Smooth muscle cell (in vitro differentiated cells): ENCODE data around the gene TMEM63A. TPM values are rescaled to one million over a fixed set of nuclear protein-coding genes. Genes with fewer than 3 reads are reported as not detected.
"Not testable (repeated sequence)": the region's sequence is repeated elsewhere in the genome, so short reads cannot be mapped to it uniquely, and the experiment has no call there.

ENCODE experiments used
- DNase-seq: peaks from one replicate; lab custom pipeline; 2025; ENCODE audit not compliant: unreplicated experiment; lab: John Stamatoyannopoulos, UW
- H2AFZ ChIP-seq: fragments of 200-600 bp; sonication (generic); 2 replicates; pipeline ENCODE4 v1.6.0; 2016; ENCODE audit warnings: antibody characterized with exemption, low read depth, mild to moderate bottlenecking
- H3F3A ChIP-seq: fragments of 200-600 bp; sonication (generic); 2 replicates; pipeline ENCODE4 v1.6.0; 2017; ENCODE audit warnings: antibody characterized with exemption, low read depth
- H3K27ac ChIP-seq: fragments of 200-600 bp; sonication (generic); 2 replicates; pipeline ENCODE4 v1.5.1; 2016; ENCODE audit warnings: low read depth, mild to moderate bottlenecking
- H3K27me3 ChIP-seq: fragments of 200-600 bp; sonication (generic); 2 replicates; pipeline ENCODE4 v1.6.1; 2016; ENCODE audit warnings: low read depth, mild to moderate bottlenecking
- H3K36me3 ChIP-seq: fragments of 200-600 bp; sonication (generic); 2 replicates; pipeline ENCODE4 v1.5.1; 2016; ENCODE audit warnings: low read depth
- H3K4me1 ChIP-seq: fragments of 200-600 bp; sonication (generic); 2 replicates; pipeline ENCODE4 v1.5.1; 2016; ENCODE audit warnings: low read depth
- H3K4me2 ChIP-seq: fragments of 200-600 bp; sonication (generic); 2 replicates; pipeline ENCODE4 v1.6.0; 2016; ENCODE audit warnings: mild to moderate bottlenecking
- H3K4me3 ChIP-seq: fragments of 200-600 bp; sonication (generic); 2 replicates; pipeline ENCODE4 v1.5.1; 2016; ENCODE audit warnings: mild to moderate bottlenecking
- H3K79me2 ChIP-seq: fragments of 200-600 bp; sonication (generic); 2 replicates; pipeline ENCODE4 v1.6.0; 2016; ENCODE audit warnings: low read depth, mild to moderate bottlenecking
- H3K9ac ChIP-seq: fragments of 200-600 bp; sonication (generic); 2 replicates; pipeline ENCODE4 v1.6.0; 2016; ENCODE audit warnings: low read depth
- H3K9me3 ChIP-seq: fragments of 200-600 bp; sonication (generic); replicated peaks from 2 replicates; pipeline ENCODE4 v1.5.1; 2016; ENCODE audit warnings: low read depth
- H4K20me1 ChIP-seq: fragments of 200-600 bp; sonication (generic); 2 replicates; pipeline ENCODE4 v1.6.0; 2016; ENCODE audit warnings: low read depth
- CTCF ChIP-seq: fragments of 200-600 bp; sonication (generic); IDR thresholded peaks from 2 replicates; pipeline ENCODE4 v1.5.1; 2017; ENCODE audit warnings: borderline replicate concordance, mild to moderate bottlenecking, antibody characterized with exemption; ENCODE audit not compliant: insufficient read depth, poor library complexity, severe bottlenecking
- WGBS: methylation state at CpG from one replicate; pipeline ENCODE4 v1.1.7; 2016; ENCODE audit warnings: low lambda C conversion rate; 5-methylcytosine and 5-hydroxymethylcytosine counted together
- microRNA-seq: library from miRNA; unstranded; fragments of <30 nt; microRNA quantifications from one replicate; pipeline ENCODE4, GENCODE V29; 2016; ENCODE audit warnings: borderline number of aligned reads
- polyA plus RNA-seq: library from polyadenylated mRNA; unstranded; fragments of >200 nt; fragmentation: Nextera tagmentation; extraction: Ambion mirVana; gene quantifications from 2 replicates; pipeline ENCODE4 v1.2.1, GENCODE V29; 2016
- total RNA-seq: library from RNA; depleted of rRNA; stranded (reverse); fragments of >200 nt; gene quantifications from 2 replicates; pipeline ENCODE4 v1.2.3, GENCODE V29; 2014

The TMEM63A gene
- total and polyA plus RNA-seq, 2 experiments from 2014 or later = 10.9 to 12.0 TPM

DNA sequence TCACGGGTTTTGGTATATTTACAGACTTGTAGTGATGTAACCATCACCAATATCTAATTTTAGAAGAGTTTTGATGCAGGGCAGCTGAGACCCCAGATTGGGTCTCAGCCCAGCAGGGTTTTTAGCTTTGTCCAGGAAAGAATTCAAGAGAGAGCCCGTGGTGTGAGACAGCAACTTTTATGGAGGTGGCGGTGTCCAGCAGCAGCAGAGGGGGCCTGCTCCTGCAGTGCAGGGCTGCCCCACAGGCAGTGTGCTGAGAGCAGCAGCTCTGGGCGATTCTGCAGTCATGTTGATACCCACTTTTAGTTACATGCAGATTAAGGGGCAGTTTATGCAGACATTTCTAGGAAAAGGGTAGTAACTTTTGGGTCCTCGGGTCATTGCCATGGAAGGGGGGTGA lies 74.0 kb downstream of the TMEM63A start:
- DNase-seq = no peak
- WGBS = 83% methylated on average over 5 of the region's 5 CpGs
- Histone ChIP-seq H3K9ac (no peak overlapping the region), H3K27ac (no peak overlapping the region), H3K4me3 (no peak overlapping the region), H3K36me3 (no peaks in the 10 kb centered on the region), H3F3A (peaks cover 6% of the 10 kb centered on the region), H2AFZ (no peak overlapping the region), H3K79me2 (no peaks in the 10 kb centered on the region), H3K27me3 (no peaks in the 10 kb centered on the region), H3K4me1 (peaks cover 6% of the 10 kb centered on the region), H4K20me1 (peaks cover 19% of the 10 kb centered on the region), H3K9me3 (no peaks in the 10 kb centered on the region), H3K4me2 (no peak overlapping the region)
- no peak for TF ChIP-seq CTCF

DNA sequence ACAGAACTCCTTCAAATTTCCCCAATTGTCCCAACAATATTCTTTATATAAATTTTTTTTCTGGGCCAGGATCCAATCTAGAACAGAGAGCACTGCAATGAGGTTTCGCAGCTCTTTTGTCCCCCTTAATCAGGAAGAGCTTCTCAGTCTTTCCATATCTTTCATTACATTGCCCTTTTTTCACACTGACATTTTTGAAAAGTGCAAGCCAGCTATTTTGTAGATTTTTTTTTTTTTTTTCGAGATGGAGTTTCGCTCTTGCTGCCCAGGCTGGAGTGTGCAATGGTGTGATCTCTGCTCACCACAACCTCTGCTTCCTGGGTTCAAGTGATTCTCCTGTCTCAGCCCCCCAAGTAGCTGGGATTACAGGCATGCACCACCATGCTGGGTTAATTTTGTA lies 75.4 kb downstream of the TMEM63A start:
- H3K4me2 ChIP-seq, DNase-seq, H3K4me3 ChIP-seq, H3K9me3 ChIP-seq, H3K9ac ChIP-seq, H3K27me3 ChIP-seq, H3K36me3 ChIP-seq, H4K20me1 ChIP-seq, H2AFZ ChIP-seq, H3F3A ChIP-seq, H3K27ac ChIP-seq, H3K79me2 ChIP-seq, H3K4me1 ChIP-seq: not testable (repeated sequence)
- WGBS = 100% methylated on average over 3 of the region's 3 CpGs

GRCh38 chr1:225806249-225806648 lies 75.9 kb downstream of the TMEM63A start:
- Histone ChIP-seq H3K27ac (no peak overlapping the region), H3F3A (no peaks in the 10 kb centered on the region), H4K20me1 (peaks cover 5% of the 10 kb centered on the region), H3K4me1 (peaks cover 1% of the 10 kb centered on the region), H3K9me3 (no peaks in the 10 kb centered on the region), H3K9ac (no peak overlapping the region), H3K4me3 (no peak overlapping the region), H3K36me3 (no peaks in the 10 kb centered on the region), H3K27me3 (no peaks in the 10 kb centered on the region), H2AFZ (no peak overlapping the region), H3K79me2 (no peaks in the 10 kb centered on the region), H3K4me2 (no peak overlapping the region)
- no peak for DNase-seq
- no peak for TF ChIP-seq CTCF
- WGBS = 92% methylated on average over 1 of the region's 1 CpG

DNA sequence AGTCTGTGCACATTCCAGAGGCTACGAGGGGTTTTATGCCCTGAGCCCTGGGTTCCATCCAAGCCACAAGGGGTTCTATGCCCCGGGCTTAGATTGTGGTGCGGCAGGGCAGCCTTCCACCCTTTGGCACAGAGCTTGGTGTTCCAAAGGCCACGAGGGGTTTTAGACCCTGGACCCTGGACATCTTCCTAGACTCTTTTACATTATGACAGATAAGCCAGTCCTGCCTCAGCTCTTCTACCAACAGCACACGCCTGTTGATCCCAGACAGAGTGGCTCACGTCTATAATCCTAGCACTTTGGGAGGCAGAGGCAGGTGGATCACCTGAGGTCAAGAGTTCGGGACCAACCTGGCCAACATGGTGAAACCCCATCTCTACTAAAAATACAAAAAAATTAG lies 81.0 kb downstream of the TMEM63A start:
- not testable (repeated sequence) for H3K27me3 ChIP-seq, H3K9me3 ChIP-seq, H3K9ac ChIP-seq, H3K4me3 ChIP-seq, H2AFZ ChIP-seq, H3F3A ChIP-seq, DNase-seq, H3K36me3 ChIP-seq, H3K27ac ChIP-seq, H3K4me1 ChIP-seq, H3K4me2 ChIP-seq, H4K20me1 ChIP-seq, H3K79me2 ChIP-seq
- 92% methylated on average over 7 of the region's 7 CpGs for WGBS

GRCh38 chr1:225796097-225796496 lies 86.1 kb downstream of the TMEM63A start:
- H3K79me2 ChIP-seq, H3K9ac ChIP-seq, H3K36me3 ChIP-seq, H3K4me3 ChIP-seq, H3K4me1 ChIP-seq, DNase-seq, H3K27me3 ChIP-seq, H3K9me3 ChIP-seq, H4K20me1 ChIP-seq, H3F3A ChIP-seq, H2AFZ ChIP-seq, H3K4me2 ChIP-seq, H3K27ac ChIP-seq: not testable (repeated sequence)
- 98% methylated on average over 18 of the region's 18 CpGs for WGBS

Small RNA genes lying within 50 kb of the gene (microRNA-seq; reads per million reads assigned to microRNA genes)
- gene MIR6741 = 2.9 reads per million

Other genes with a start within 250 kb of the TMEM63A start
- 147 and 170 TPM in 2 replicates for gene ENAH, start 229.3 kb downstream of the TMEM63A start, total RNA-seq
- 39.3 and 70.5 TPM in 2 replicates for gene ENAH, start 229.3 kb downstream of the TMEM63A start, polyA plus RNA-seq
- gene SRP9, start 104.6 kb downstream of the TMEM63A start, total RNA-seq = 394 and 449 TPM in 2 replicates
- 301 TPM in 2 replicates for gene SRP9, start 104.6 kb downstream of the TMEM63A start, polyA plus RNA-seq
- gene EPHX1, start 72.3 kb downstream of the TMEM63A start, total RNA-seq = 9.8 and 16.1 TPM in 2 replicates
- 22.2 and 29.2 TPM in 2 replicates for gene EPHX1, start 72.3 kb downstream of the TMEM63A start, polyA plus RNA-seq
- not detected in 2 replicates for gene LEFTY1, start 6.8 kb upstream of the TMEM63A start, total RNA-seq
- gene LEFTY1, start 6.8 kb upstream of the TMEM63A start, polyA plus RNA-seq = 0.46 TPM in 1 of 2 replicates, not detected in the other
- gene PYCR2, start 41.9 kb upstream of the TMEM63A start, total RNA-seq = 15.1 and 20.1 TPM in 2 replicates
- gene PYCR2, start 41.9 kb upstream of the TMEM63A start, polyA plus RNA-seq = 40.5 and 44.3 TPM in 2 replicates
- 0.09 and 0.36 TPM in 2 replicates for gene LEFTY2, start 58.8 kb upstream of the TMEM63A start, total RNA-seq
- 0.25 and 2.3 TPM in 2 replicates for gene LEFTY2, start 58.8 kb upstream of the TMEM63A start, polyA plus RNA-seq
- 30.5 and 33.3 TPM in 2 replicates for gene SDE2, start 117.0 kb upstream of the TMEM63A start, total RNA-seq
- 15.1 and 20.2 TPM in 2 replicates for gene SDE2, start 117.0 kb upstream of the TMEM63A start, polyA plus RNA-seq
- 459 and 461 TPM in 2 replicates for gene H3-3A, start 180.3 kb upstream of the TMEM63A start, total RNA-seq
- gene H3-3A, start 180.3 kb upstream of the TMEM63A start, polyA plus RNA-seq = 426 and 430 TPM in 2 replicates